OCI-LY3 (cell line): ENCODE data around the gene CHST15.

Experiments used
- H2AFZ ChIP-seq: fragments of 200-600, 300-600 bp; shearing (Covaris generic); 2 replicates; pipeline ENCODE4 v1.6.0; 2014; ENCODE audit warnings: antibody characterized with exemption, low read depth, low read length
- H3K27ac ChIP-seq: fragments of 200-600, 300-600 bp; sonication (generic); 2 replicates; pipeline ENCODE4 v1.5.1; 2014; ENCODE audit warnings: mild to moderate bottlenecking, low read length, moderate library complexity, mixed read lengths
- H3K27me3 ChIP-seq: fragments of 200-600, 300-600 bp; sonication (generic); 2 replicates; pipeline ENCODE4 v1.6.1; 2014; ENCODE audit warnings: low read depth, low read length, mixed read lengths
- H3K36me3 ChIP-seq: fragments of 200-600, 300-600 bp; sonication (generic); replicated peaks from 2 replicates; pipeline ENCODE3; 2014; ENCODE audit warnings: low read depth, low read length, mixed read lengths
- H3K4me1 ChIP-seq: fragments of 300-600, 200-600 bp; sonication (generic); 2 replicates; pipeline ENCODE4 v1.6.1; 2014; ENCODE audit warnings: low read length, mixed read lengths
- H3K4me2 ChIP-seq: fragments of 200-600, 300-600 bp; sonication (generic); 2 replicates; pipeline ENCODE4 v1.6.1; 2014; ENCODE audit warnings: low read length, mixed read lengths
- H3K4me3 ChIP-seq: fragments of 300-600, 200-600 bp; sonication (generic); 2 replicates; pipeline ENCODE4 v1.5.1; 2014; ENCODE audit warnings: antibody characterized with exemption, mild to moderate bottlenecking, low read length, moderate library complexity
- H3K79me2 ChIP-seq: fragments of 300-600, 200-600 bp; shearing (Covaris generic); 2 replicates; pipeline ENCODE4 v1.6.1; 2014; ENCODE audit warnings: mild to moderate bottlenecking, low read length, mixed read lengths
- H3K9ac ChIP-seq: fragments of 300-600, 200-600 bp; shearing (Covaris generic); 2 replicates; pipeline ENCODE4 v1.6.0; 2014; ENCODE audit warnings: mild to moderate bottlenecking, low read length, moderate library complexity
- H3K9me3 ChIP-seq: fragments of 200-600, 300-600 bp; shearing (Covaris generic); 2 replicates; pipeline ENCODE4 v1.6.1; 2014; ENCODE audit warnings: low read length, mixed read lengths; ENCODE audit not compliant: insufficient read depth
- H4K20me1 ChIP-seq: fragments of 200-600, 300-600 bp; sonication (generic); 2 replicates; pipeline ENCODE4 v1.6.1; 2016; ENCODE audit warnings: low read length, mixed read lengths; ENCODE audit not compliant: insufficient read depth
- CTCF ChIP-seq: fragments of 200-600, 300-600 bp; sonication (generic); IDR thresholded peaks from 2 replicates; pipeline ENCODE4 v1.5.1; 2014; ENCODE audit warnings: antibody characterized with exemption, low read length, low read depth
- EZH2phosphoT487 ChIP-seq: fragments of 200-600 bp; shearing (Covaris generic); IDR thresholded peaks from 2 replicates; pipeline ENCODE4 v1.6.1; 2018; ENCODE audit warnings: antibody characterized with exemption, mixed run types, low read depth

The CHST15 gene

GRCh38 chr10:124022066-124022465 is 71.3 kb downstream of the CHST15 start:
- Histone ChIP-seq H3K9me3 (no peaks in the 10 kb centered on the region), H2AFZ (no peak overlapping the region), H3K36me3 (no peaks in the 10 kb centered on the region), H3K27me3 (no peaks in the 10 kb centered on the region), H4K20me1 (no peaks in the 10 kb centered on the region), H3K79me2 (no peaks in the 10 kb centered on the region), H3K27ac (no peak overlapping the region), H3K9ac (no peak overlapping the region), H3K4me1 (no peaks in the 10 kb centered on the region), H3K4me3 (no peak overlapping the region), H3K4me2 (no peak overlapping the region)
- TF ChIP-seq CTCF: no peak
- no peak for TF ChIP-seq EZH2phosphoT487

- H3K4me1 ChIP-seq: no peaks in the 10 kb centered on the region
- H3K79me2 ChIP-seq: no peaks in the 10 kb centered on the region
- TF ChIP-seq CTCF (no peak), EZH2phosphoT487 (no peak)
- no peak overlapping the region for H3K27ac ChIP-seq
- H3K9ac ChIP-seq: no peak overlapping the region
- no peaks in the 10 kb centered on the region for H4K20me1 ChIP-seq
- no peak overlapping the region for H3K4me2 ChIP-seq
- H3K9me3 ChIP-seq: no peaks in the 10 kb centered on the region
- no peaks in the 10 kb centered on the region for H3K27me3 ChIP-seq
- no peak overlapping the region for H3K4me3 ChIP-seq
- H2AFZ ChIP-seq: no peak overlapping the region
- no peaks in the 10 kb centered on the region for H3K36me3 ChIP-seq
Observed at GRCh38 chr10:124020981-124021815, 72.2 kb downstream of the CHST15 start.

GRCh38 chr10:124019886-124020797 is 73.3 kb downstream of the CHST15 start:
- H4K20me1 ChIP-seq: no peaks in the 10 kb centered on the region
- no peaks in the 10 kb centered on the region for H3K79me2 ChIP-seq
- no peak overlapping the region for H3K4me3 ChIP-seq
- H3K9me3 ChIP-seq: no peaks in the 10 kb centered on the region
- no peaks in the 10 kb centered on the region for H3K36me3 ChIP-seq
- H3K4me2 ChIP-seq: no peak overlapping the region
- TF ChIP-seq CTCF: no peak
- no peak for TF ChIP-seq EZH2phosphoT487
- no peaks in the 10 kb centered on the region for H3K4me1 ChIP-seq
- H2AFZ ChIP-seq: no peak overlapping the region
- H3K27ac ChIP-seq: no peak overlapping the region
- no peaks in the 10 kb centered on the region for H3K27me3 ChIP-seq
- H3K9ac ChIP-seq: no peak overlapping the region

GRCh38 chr10:124018886-124019525 is 74.4 kb downstream of the CHST15 start:
- no peaks in the 10 kb centered on the region for H3K27me3 ChIP-seq
- H2AFZ ChIP-seq: no peak overlapping the region
- H3K27ac ChIP-seq: no peak overlapping the region
- no peak overlapping the region for H3K4me3 ChIP-seq
- no peaks in the 10 kb centered on the region for H4K20me1 ChIP-seq
- no peaks in the 10 kb centered on the region for H3K9me3 ChIP-seq
- no peak overlapping the region for H3K9ac ChIP-seq
- no peak overlapping the region for H3K4me2 ChIP-seq
- no peaks in the 10 kb centered on the region for H3K36me3 ChIP-seq
- no peak for TF ChIP-seq CTCF
- H3K79me2 ChIP-seq: no peaks in the 10 kb centered on the region
- H3K4me1 ChIP-seq: no peaks in the 10 kb centered on the region
